GM19035 (cell line): ENCODE data around the gene PLCL2.
"Not testable (repeated sequence)": the region's sequence is repeated elsewhere in the genome, so short reads cannot be mapped to it uniquely, and the experiment has no call there.

ENCODE experiments used
- ATAC-seq: cut with Tn5 transposase; IDR thresholded peaks from one replicate; pipeline ENCODE4 v1.9.1; 2021; ENCODE audit not compliant: unreplicated experiment

PLCL2 gene

DNA sequence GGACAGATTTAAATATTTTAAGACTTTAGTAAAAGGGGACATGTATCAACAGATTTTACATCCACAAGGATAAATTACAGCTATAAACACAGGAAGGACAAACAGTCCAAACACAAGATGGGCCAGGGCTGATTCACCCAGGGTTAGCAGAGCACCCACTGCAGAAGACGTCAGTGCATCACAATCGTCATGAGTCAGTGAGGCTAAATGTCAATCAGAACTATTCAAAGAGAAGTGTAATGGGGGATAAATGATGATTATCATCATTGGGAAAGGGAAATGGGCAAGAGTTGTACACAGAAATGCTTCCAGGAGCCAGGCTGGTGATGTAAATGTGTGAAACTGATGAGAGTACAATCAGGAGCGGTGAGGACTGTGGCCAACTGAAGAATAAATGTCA lies 226.8 kb downstream of the PLCL2 start:
- no peak for ATAC-seq

DNA sequence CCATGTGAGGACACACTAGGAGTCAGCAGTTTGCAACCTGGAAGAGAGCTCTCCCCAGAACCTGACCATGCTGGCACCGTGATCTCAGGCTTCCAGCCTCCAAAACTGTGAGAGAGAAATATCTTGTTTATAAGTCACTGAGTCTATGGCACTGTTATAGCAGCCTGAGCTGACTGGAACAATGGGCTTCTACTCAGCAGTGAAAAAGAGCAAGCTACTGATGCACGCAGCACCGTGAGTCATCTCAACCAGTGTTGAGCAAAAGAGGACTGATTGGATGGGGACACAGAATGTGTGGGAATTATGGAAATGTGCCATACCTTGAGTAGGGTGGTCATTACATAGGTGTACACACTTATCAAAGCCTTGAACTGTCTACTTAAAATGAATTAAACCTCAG lies 230.4 kb downstream of the PLCL2 start:
- no peak for ATAC-seq

DNA sequence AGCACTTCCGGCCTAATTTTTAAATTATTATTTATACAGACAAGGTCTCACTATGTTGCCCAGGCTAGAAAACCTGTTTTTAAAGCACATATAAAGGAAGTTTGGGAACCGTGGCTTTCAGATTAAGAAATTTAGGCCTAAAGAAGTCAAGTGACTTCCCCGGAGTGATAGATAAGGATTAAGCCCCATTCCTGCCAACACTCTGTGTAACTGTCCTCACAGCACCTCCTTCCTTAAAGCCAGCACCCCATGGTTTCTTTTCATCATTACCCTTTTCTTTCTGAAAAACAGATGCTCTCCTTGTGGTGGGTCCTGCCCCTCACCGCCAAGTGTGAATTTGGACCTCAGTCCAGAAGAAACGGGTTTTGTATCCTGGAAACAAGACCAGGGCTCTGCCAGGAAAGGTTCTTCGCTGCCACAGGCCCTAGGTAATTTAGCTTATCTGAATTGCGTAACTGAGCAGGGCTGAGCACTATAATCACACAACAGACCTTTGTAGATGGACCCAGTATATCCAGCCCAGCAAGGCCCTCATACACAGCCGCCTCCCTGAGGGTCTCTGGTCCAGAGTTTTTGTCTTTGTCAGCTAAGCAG lies 231.3 kb downstream of the PLCL2 start:
- ATAC-seq: no peak

DNA sequence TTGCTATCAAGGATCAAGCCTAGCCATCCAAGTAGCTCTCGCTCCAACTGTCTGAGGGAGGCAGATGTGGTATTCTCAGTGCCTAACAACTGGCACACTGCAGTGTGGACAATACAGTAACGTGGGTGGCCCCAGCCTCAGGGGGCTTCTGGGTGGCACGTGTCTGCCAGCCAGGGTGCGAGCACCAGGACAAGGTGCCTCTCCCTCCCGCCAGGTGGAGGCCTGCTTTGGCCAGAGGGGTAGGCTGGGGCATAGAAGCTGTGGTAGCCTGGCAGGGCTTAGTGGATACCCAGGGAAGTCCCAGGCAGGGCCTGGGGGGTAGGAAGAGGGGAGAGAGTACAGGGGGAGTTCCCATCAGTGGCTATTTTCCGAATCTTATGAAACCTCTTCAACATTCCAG lies 234.0 kb downstream of the PLCL2 start:
- no peak for ATAC-seq

DNA sequence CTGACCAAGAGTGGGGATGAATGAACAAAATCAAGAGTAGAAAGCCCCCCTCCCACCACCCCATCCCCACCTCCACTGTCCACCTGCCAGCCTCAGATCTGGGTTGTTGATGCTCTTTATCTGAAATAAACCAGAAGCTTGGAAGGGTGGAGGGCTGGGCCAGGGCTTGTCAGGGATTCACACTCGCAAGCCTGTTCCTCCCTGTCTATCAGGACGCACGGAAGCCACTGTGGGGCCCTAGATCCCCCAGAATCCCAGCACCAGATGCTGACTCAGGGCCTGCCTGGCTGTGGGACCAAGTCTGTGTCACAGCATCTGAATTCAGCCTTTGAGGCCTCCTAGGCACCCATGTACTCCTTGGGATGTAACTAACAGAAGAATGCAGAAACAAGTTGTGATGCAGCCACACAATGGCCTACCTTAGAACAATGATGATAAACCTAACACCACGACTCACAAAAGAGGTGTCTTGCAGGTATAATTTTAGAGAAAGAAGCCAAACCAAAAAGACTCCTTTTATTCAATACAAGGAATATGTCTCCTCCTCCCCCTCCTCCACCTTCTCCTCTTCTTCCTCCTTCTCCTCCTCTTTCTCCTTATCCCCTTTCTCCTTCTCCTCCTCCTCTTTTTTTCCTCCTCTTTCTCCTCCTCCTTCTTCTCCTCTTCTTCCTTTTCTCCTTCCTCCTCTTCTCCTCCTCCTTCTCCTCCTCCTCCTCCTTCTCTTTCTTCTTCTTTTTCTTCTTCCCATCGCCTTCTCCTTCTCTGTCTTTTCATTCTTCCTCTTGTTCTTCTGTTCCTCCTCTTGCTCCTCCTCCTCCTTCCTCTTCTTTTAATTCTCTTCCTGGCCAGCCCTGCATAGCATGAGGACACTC lies 234.7 kb downstream of the PLCL2 start:
- no peak for ATAC-seq

DNA sequence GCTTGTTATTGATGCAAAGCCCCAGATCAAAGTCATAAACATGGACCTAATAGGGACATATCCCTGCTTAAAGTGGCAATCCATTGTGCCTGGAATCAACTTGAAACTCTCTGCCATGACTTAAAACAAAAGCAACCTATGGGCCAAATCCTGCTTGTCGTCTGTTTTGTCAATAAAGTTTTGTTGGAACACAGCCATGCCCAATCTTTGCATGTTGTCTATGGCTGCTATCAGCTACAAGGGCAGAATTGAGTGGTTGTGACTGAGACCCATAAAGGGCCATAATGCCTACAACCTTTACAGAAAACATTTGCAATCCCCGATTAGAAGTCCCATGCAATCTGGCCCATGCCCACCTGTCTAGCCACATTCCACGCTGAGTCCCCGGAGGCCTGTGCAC lies 235.4 kb downstream of the PLCL2 start:
- no peak for ATAC-seq

DNA sequence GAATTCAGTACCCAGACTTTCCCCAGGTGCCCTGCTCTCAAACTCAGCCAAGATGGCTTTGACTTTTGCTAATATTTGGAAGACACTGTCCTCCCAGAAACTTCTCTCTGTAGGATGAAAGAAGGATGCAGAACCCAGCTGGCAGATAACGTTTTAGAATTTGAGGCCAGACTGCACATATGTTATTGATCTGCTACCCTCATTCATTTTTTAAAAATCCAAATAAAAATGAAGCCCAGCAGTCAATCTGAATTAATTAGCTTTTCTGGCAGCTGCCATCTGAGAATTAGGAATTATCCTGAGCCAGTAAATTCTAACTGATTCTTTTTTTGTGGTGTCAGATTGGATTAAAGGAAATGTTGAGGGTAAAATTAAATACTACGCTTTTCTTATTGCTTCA lies 236.6 kb downstream of the PLCL2 start:
- ATAC-seq: no peak

DNA sequence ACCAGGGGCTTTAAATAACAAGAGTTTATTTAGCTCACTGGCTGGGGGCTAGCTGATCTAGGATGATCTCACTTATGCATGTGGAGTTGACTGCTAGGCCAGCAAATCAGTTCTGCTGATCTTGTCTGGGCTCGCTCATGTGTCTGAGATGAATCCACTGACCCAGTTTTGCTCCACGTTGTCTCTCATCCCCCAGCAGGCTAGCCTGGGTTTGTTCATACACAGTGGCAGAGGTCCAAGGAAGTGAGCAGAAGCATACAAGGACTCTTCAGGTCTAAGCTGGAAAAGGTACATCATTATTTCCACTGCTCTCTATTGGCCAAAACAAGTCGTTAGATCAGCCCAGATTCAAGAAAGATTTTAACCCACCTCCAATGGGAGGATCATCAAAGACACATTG lies 238.0 kb downstream of the PLCL2 start:
- no peak for ATAC-seq

DNA sequence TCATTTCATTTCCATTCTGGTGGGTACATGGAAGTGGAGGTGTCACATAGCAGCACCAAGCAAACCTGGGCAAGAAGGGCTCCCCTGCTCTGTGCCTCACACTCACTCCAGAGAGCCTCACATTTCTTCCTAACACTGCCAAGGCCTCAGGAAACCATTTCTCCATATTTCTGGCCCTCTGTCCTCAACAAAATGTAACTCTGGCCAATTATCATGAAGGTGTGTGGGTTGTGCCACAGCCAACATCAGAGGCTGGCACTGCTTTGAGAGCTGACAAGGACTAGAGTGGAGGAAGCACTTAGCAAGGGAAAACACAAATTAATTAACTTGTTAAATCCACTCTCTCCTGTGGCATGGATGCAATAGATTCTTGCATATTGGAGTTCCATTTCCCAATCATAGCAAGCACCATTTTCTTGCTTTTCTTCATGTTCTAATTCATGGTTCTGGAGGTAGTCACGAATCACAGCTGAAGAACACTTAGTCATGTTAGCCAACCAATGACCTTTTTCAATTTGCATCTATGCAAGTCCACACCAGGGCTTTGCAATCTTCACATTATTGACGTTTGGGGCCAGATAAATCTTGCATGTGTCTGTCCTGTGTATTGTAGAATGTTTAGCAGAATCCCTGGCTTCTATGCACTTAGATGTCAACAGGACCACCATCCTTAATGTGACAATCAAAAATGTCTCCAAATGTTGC lies 241.1 kb downstream of the PLCL2 start:
- ATAC-seq: no peak

DNA sequence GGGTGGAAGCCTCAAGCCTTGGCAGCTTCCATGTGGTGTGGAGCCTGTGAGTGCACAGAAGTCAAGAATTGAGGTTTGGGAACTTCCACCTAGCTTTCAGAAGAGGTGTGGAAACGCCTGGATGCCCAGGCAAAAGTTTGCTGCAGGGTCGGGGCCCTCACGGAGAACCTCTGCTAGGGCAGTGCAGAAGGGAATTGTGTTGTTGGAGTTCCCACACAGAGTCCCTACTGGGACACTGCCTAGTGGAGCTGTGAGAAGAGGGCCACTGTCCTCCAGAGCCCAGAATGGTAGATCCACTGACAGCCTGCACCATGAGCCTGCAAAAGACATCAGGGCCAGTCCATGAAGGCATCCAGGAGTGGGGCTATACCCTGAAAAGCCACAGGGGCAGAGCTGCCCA lies 243.9 kb downstream of the PLCL2 start:
- not testable (repeated sequence) for ATAC-seq

DNA sequence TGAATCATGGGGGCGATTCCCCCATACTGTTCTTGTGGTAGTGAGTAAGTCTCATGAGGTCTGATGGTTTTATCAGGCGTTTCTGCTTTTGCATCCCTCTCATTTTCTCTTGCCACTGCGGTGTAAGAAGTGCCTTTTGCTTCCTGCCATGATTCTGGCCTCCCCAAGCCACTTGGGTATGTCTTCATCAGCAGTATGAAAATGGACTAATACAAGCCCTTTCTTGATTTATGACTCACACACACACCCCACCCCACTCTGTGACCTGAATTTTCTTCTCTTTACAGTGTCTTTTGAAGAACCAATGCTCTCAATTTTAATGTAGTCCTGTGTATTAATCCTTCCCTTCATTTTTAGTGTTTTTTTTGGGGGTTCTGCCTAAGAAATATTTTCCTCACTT lies 244.8 kb downstream of the PLCL2 start:
- ATAC-seq: no peak

DNA sequence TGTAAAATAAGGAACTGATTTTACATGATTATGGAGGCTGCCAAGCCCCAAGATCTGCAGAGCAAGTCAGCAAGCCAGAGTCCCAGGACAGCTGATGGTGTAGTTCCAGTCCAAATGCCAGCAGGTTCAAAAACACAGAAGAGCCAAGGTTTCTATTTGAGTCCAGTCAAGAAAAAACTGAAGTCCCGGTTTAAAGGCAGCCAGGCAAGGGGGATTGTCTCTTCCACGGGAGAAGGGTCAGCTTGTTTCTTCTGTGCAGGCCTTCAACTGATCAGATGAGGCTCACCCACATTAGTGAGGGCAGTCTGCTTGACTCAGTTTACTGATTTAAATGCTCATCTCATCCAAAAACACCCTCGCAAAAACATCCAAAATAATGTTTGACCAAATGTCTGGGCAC lies 246.2 kb downstream of the PLCL2 start:
- no peak for ATAC-seq

DNA sequence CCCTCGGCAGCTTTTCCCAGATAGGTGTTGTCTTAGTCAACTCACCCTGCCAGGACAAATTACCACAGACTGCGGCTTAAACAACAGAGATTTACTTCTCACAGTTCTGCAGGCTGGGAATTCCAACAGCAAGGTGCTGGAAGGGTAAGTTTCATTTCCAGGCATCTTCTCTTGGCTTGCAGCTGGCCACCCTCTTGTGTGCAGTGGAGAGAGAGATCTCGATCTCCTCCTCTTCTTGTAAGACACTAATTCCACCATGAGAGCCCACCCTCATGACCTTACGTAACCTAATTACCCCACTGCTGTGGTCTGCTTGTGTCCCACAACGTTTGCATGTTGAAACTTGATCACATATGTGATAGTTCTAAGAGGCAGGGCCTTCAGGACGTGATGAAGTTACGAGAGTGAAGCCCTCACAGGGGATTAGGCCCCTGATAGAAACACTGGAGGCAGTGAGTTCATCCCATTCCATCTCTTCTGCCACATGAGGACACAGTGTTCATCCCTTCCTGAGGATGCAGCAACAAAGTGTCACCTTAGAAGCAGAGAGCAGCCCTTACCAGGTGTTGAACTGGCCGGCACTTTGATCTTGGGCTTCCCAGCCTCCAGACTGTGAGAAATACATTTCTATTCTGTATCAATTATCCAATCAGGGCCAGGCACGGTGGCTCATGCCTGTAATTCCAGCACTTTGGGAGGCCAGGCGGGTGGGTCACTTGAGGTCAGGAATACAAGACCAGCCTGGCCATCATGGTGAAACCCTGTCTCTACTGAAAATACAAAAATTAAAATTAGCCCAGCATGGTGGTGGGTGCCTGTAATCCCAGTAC lies 247.7 kb downstream of the PLCL2 start:
- ATAC-seq: no peak

DNA sequence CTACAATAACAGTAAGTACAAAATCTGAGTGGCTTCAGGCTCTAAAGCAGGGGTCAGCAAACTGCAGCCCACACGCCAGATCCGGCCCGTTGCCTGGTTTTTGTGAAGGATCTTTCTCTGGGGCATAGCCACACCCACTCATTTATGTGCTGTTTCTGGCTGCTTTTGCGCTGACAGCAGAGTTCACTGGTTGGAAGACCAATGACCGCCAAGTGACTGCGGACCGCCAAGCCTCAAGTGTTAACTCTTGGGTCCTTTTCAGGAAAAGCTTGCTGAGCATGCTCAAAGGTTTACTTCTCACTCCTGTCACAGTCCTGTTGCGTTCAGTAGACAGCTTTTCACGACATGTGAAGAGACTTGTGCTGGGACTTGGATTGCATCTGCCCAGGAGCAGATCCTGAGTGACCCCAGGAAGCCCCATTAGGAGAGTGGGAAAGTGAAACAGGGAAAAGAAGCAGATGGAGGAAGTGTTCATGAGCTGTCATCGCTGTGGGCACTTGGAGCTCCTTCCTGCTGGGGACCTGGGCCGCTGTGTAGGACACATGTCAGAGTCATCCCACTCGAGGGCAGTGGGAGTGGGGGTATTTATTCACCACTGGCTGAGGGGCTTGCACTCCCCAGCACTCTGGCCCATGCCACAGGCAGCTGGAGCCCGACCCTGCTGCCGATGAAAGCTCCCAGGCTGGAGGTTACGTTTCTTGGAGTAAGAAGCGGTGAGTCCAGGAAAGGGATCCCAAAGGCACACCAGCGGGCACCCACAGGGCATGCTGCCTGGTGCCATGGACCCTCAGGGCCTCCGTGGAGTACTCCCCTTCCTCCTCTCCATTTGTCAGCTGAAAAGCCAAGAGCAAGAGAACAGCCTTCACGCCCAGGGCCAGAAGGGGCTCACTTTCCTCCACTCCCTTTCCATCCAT lies 249.1 kb downstream of the PLCL2 start:
- ATAC-seq: no peak

DNA sequence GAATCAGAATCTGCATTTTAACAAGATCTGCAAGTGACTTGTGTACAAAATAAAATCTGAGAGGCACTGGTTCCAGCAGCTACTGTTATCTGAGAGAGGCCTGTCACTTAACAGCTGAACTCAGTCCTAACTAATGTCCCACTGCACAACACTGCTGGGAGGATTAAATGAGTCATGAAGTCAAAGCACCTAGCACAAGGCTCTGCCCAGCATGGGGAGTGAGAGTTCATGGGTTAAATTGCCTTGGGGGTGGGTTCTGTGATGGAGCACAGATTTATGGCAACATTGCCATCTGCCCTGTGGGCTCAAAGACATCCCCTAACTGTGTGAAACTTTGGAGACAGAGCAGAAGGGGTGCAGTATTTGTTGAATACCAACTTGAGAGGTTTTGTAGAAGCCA lies 250.9 kb downstream of the PLCL2 start:
- no peak for ATAC-seq

DNA sequence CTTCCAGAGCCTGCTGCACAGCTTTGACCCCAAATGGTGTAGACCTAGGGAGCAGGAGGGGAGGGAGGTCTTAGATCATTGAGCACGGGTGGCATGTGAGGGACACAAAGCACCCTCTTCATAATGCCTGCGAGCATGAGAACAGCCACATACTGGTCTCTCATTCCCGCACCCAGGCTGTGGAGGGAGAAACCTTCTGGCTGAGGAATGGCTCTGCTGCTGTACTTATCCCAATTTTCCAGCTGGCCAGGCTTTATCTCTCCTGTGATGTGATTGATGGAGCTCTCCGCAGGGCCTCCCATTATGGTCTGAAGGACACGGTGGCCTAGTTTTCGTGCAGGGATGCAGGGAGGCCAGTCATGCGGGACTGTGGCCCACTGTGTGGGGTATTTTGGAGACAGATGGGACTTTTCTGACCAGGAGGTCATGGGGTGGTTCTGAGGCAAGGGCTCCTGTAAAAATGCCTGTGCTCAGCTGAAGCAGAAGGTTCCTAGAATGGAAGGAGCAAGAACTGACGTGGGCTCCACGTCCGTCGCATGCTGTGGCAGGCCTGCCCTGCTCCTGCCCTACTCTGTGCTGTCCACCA lies 251.5 kb downstream of the PLCL2 start:
- no peak for ATAC-seq

DNA sequence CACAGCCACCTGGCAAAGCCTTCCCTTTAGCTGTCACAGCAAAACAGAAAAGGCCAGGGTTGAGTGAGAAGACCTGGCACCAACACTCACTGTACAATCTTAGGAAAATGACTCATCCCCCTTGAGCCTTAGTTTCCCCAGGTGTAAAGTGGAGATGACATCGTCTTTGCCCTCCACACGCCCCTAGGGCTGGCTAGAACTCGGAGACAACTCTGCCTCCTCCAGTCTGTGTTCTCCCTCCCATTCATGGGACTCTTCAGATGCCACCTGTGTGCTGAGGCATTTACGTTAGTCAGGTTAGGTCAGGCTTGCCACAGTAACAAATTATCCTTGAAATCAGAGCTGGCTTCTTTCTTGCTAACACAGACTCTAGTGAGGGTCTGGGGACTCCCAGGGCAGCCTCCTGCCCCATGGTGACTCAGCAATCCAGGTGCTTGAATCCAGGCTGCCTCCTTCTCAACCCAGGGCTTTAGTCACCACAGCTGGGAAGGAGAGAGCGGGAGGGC lies 252.6 kb downstream of the PLCL2 start:
- no peak for ATAC-seq

DNA sequence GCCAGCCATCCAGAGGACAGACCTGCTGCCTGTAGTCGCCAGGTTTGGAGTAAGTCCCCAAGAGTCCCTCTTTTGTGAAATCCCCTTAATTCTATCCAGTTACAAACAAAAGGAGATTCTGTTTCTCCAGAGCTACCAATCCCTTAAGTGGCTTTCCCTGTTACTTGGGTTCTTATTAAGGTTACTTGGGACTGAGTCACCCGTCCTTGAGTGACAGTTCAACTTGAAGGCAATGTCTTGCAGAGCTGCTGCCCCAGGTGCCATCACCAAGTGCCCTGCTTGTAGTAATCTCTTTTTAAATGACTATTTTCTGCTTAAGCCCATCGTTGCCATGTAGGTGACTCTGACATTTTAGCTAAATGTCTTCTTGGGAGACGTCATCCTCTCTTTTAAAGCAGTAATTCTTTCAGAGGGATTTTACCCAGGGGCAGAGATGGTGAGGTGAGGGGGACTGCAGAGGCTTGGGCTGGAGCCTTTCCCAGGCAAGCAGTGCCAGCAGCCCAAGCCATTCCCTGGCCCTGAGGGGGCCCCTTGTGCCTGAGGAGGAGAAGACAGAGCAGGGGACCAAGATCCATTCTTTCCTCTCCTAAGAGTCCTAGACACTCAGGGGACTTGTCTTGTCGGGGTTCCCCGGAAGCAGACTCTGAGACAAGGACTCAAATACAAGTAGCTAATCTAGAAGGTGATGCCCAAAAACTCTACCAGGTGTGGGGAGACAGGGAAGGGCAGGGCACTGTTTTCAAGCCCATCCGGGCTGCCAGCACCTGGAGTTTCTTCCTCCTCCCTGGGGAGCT lies 253.7 kb downstream of the PLCL2 start:
- ATAC-seq: no peak
